GM13977 (cell line): ENCODE measurements around the gene SMC1A.
"Not testable (repeated sequence)": the region's sequence is repeated elsewhere in the genome, so short reads cannot be mapped to it uniquely, and the experiment has no call there.

ENCODE experiments used
- DNase-seq: peaks from one replicate; pipeline ENCODE4 v3.0.0; 2012; ENCODE audit warnings: low spot score
- in situ Hi-C: fragments of 300-500 bp; cut with MboI; formaldehyde crosslinking; loops from one replicate; pipeline ENCODE4 v1.12.0; 2022; ENCODE audit warnings: low sequenced_read_pairs, low pct_unique_long_range_greater_than_20kb, mixed read lengths, inconsistent platforms; ENCODE audit not compliant: unreplicated experiment
- TF ChIP-seq, protein P1 (sequence below): IDR thresholded peaks from 2 replicates; pipeline ENCODE4 v1.5.1; 2012; ENCODE audit warnings: mild to moderate bottlenecking, control low read depth; ENCODE audit not compliant: insufficient read depth; ENCODE audit errors: extremely low read depth, missing control alignments

The SMC1A gene

DNA sequence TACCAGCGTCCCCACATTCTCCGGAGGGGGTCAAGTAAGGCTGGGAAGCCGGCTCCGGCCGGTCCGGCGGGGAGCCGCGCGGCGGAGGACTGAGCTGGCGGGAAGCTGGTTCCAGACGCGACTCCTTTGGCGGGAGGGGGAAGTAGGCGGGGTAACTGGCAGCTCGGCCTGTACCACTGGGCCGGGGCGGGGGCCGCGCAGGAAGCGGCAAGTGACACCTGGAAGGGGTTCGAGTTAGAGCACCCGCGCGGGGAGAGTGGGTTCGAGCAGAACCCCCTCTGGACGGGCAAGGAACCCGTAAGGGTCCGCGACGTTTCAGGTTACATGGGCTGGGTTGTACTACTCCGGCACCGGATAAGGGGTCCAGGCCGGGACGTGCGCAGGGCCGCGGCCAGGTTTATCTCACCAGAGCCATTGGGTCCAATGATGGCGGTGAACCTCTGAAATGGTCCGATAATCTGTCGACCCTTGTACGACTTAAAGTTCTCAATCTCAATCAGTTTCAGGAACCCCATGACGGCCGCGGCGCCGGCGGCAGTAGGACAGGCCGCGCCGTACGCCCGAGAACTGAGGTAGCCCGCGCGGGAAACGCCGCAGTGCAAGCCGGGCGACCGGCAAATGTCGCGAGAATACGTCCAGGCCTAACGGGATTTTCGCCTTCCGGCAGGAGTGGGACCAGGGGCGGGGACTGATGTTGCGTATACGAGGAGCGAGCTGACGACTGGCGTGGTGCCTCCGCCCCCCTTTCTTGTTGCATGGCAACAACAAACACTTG lies at the start of gene SMC1A:
TSS of gene SMC1A (minus strand) at position 569 of the 775 bp plus-strand sequence. CDS start at position 515, 54 bp downstream.
- DNase-seq, result peak; percentile 98
- TF ChIP-seq, protein P1, sequence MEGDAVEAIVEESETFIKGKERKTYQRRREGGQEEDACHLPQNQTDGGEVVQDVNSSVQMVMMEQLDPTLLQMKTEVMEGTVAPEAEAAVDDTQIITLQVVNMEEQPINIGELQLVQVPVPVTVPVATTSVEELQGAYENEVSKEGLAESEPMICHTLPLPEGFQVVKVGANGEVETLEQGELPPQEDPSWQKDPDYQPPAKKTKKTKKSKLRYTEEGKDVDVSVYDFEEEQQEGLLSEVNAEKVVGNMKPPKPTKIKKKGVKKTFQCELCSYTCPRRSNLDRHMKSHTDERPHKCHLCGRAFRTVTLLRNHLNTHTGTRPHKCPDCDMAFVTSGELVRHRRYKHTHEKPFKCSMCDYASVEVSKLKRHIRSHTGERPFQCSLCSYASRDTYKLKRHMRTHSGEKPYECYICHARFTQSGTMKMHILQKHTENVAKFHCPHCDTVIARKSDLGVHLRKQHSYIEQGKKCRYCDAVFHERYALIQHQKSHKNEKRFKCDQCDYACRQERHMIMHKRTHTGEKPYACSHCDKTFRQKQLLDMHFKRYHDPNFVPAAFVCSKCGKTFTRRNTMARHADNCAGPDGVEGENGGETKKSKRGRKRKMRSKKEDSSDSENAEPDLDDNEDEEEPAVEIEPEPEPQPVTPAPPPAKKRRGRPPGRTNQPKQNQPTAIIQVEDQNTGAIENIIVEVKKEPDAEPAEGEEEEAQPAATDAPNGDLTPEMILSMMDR, result no peak
- in situ Hi-C loops, result no loop called here

DNA sequence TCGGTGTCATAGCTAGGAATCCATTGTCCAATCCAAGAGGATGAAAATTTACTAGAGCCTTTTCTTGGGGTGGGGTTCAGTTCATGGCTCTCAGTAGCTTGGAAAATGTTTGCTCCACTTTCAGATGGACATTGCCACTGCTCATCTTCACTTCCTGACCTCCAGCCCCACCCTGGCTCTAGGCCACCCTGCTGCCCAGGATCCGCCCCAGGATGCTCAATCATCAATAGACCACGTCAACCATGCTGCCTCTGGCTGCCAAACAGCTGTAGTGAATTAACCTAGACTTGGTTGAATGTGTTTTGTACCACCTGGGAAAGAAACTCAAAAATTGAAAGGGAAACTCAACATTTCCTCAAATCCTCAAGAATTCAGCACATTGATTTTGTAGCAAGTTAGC lies 48.9 kb upstream of the SMC1A start:
- in situ Hi-C loops, result no loop called here
- DNase-seq, result no peak
- TF ChIP-seq, protein P1, result no peak

- not testable (repeated sequence) for DNase-seq
These were observed 46.2 kb upstream of the SMC1A start for GRCh38 chrX:53468659-53469058.

GRCh38 chrX:53458082-53458481 lies 35.6 kb upstream of the SMC1A start:
- DNase-seq, result no peak
- TF ChIP-seq, protein P1, result no peak
- in situ Hi-C loops, result no loop called here

More at GRCh38 chrX:53468659-53469058, 46.2 kb upstream of the SMC1A start:
- in situ Hi-C loops, result not testable (repeated sequence)

GRCh38 chrX:53456254-53456653 lies 33.8 kb upstream of the SMC1A start:
- no peak for DNase-seq
- TF ChIP-seq, protein P1, result no peak
- in situ Hi-C loops, result no loop called here

DNA sequence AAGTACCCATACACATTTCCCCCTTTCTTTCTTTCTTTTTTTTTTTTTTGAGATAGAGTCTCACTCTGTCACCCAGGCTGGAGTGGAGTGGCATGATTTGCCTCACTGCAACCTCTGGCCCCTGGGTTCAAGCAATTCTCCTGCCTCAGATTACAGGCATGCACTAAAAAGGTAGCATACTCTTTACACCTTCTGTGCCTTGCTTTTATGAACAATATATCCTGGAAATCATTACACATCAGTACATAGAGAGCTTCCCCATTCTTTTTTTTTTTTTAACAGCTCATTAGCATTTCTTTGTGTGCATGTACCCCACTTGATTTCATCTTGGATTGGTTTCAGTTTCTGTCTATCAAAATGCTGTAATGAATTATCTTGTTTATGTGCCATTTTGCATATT lies 30.4 kb upstream of the SMC1A start:
- in situ Hi-C loops, result no loop called here
- TF ChIP-seq, protein P1, result no peak
- no peak for DNase-seq

- DNase-seq, result no peak
- TF ChIP-seq, protein P1, result no peak
- in situ Hi-C loops, result loop anchor here (10.0 kb wide), 1 partner anchor 135 kb away; no protein-coding TSS in a partner anchor
These were observed 27.2 kb upstream of the SMC1A start for GRCh38 chrX:53449632-53450031.
